GM23338 (cell line): ENCODE measurements around the gene SLC2A4RG.

Experiments used
- CREB1 ChIP-seq: fragments of 250-450 bp; sonication (Bioruptor Pico); IDR thresholded peaks from 2 replicates; pipeline ENCODE4 v1.5.0; 2020; ENCODE audit warnings: low read depth, mild to moderate bottlenecking, moderate library complexity
- CTCF ChIP-seq, 2 experiments: fragments of 200-600 bp in 1 of 2; sonication (generic) in 1 of 2; conservative IDR thresholded peaks; 2 replicates each; pipeline versions ENCODE4 v1.5.1 to v1.6.1; 2016 to 2017; ENCODE audit warnings: antibody characterized with exemption in 2 of 2, low read depth in 2 of 2, mild to moderate bottlenecking in 2 of 2, moderate library complexity in 1 of 2
- ETS1 ChIP-seq: IDR thresholded peaks from 2 replicates; pipeline ENCODE4 v1.6.1; 2016; ENCODE audit warnings: antibody characterized with exemption
- EZH2 ChIP-seq: fragments of 200-600 bp; sonication (generic); IDR thresholded peaks from one replicate; pipeline ENCODE4 v1.8.0; 2017; ENCODE audit warnings: antibody characterized with exemption, mild to moderate bottlenecking, low read depth; ENCODE audit not compliant: unreplicated experiment
- EZH2phosphoT487 ChIP-seq: fragments of 200-600 bp; sonication (generic); IDR thresholded peaks from one replicate; pipeline ENCODE4 v1.8.1; 2018; ENCODE audit warnings: antibody characterized with exemption; ENCODE audit not compliant: unreplicated experiment
- NANOG ChIP-seq: IDR thresholded peaks from 2 replicates; pipeline ENCODE4 v1.6.1; 2016; ENCODE audit warnings: antibody characterized with exemption, borderline replicate concordance
- POLR2AphosphoS5 ChIP-seq: IDR thresholded peaks from 2 replicates; pipeline ENCODE4 v1.6.1; 2016; ENCODE audit warnings: antibody characterized with exemption, low read depth
- REST ChIP-seq: IDR thresholded peaks from one replicate; pipeline ENCODE4 v1.6.1; 2018; ENCODE audit warnings: antibody characterized with exemption; ENCODE audit not compliant: unreplicated experiment
- STAT1 ChIP-seq: IDR thresholded peaks from one replicate; pipeline ENCODE4 v1.6.1; 2016; ENCODE audit warnings: antibody characterized with exemption; ENCODE audit not compliant: unreplicated experiment
- ZNF331 ChIP-seq: fragments of 250-450 bp; sonication (Bioruptor Pico); IDR thresholded peaks from 2 replicates; pipeline ENCODE4 v1.5.0; 2020; ENCODE audit warnings: low read depth, mild to moderate bottlenecking, moderate library complexity

GRCh38 chr20:63699466-63700198 lies 39.9 kb upstream of the SLC2A4RG start:
- TF ChIP-seq CTCF (conservative IDR thresholded peaks at IDR 0.05; ENCODE audit: low read depth in 2 of 2): no peak
- peak; percentile 1; the same call in 1 of the 2 replicates for TF ChIP-seq POLR2AphosphoS5
- no peak for TF ChIP-seq EZH2phosphoT487
- TF ChIP-seq ZNF331 (CRISPR knock-in tag): no peak
- no peak for TF ChIP-seq EZH2
- TF ChIP-seq REST: no peak
- TF ChIP-seq NANOG: no peak
- no peak for TF ChIP-seq STAT1
- TF ChIP-seq ETS1: no peak
- no peak for TF ChIP-seq CREB1
